Cerebellar nuclear complex (tissue), 1 donor: ENCODE data around the gene ZNF385A.

Experiments used
- DNase-seq, 2 experiments: peaks; one replicate each; lab custom pipeline; 2025; lab: John Stamatoyannopoulos, UW

Gene ZNF385A

GRCh38 chr12:54392485-54393206, 8.1 kb upstream of the ZNF385A start:
- no peak for DNase-seq

- DNase-seq, result no peak
Measured at GRCh38 chr12:54390668-54391551, 6.4 kb upstream of the ZNF385A start.

GRCh38 chr12:54390176-54390667, 5.7 kb upstream of the ZNF385A start:
- no peak for DNase-seq

DNA sequence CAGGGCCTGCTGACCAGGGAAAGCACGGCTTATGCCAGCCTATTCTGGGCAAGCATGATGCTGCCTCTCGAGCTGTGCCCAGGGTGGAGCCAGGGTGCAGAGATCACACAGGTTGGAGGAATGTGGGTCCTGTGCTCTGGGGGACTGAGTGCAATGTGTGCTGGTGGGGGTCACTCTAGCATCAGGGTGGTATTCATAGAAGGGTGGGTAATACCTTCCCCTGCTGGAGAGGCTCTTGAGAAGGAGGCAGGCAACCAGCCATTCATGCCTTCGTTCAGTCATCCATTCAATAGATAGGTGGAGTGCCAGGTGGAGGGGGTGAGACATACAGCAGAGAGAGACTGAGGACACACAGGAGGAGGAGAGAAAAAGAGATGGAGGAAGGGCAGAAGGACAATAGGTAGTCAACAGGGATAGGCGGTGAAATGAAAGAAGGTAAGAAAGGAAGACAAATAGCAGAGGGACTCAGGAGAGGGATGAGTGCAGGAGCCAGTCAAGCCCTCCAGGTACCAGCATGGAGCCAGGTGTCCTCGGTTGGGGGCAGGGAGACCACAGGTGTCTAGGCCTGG, 5.2 kb upstream of the ZNF385A start:
- DNase-seq, result no peak

DNA sequence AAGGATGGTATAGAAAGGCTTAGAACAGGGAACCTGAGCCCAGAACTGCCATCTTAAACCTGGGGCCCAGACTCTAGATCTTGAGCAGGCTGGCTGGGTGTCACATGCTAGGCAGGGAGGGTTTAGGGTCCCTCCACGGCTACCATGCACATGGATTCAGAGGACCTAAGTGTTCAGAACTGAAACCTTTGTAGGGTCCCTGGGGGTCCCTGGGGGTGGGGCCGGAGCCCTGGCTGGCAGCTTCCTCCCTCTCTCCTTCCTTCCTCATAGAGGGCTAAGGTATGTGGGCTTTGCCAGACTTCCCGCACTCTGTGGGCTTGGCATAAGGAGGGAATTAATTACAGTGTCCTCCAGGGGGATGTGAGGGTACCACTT, 4.6 kb upstream of the ZNF385A start:
- DNase-seq, result no peak

GRCh38 chr12:54388237-54389133, 4.0 kb upstream of the ZNF385A start:
- no peak for DNase-seq

GRCh38 chr12:54387114-54387467, 2.6 kb upstream of the ZNF385A start:
- DNase-seq, result no peak

- no peak for DNase-seq
Measured at GRCh38 chr12:54386403-54387113, 2.0 kb upstream of the ZNF385A start.

GRCh38 chr12:54385251-54385914, 850 bp upstream of the ZNF385A start:
- DNase-seq, result no peak

DNA sequence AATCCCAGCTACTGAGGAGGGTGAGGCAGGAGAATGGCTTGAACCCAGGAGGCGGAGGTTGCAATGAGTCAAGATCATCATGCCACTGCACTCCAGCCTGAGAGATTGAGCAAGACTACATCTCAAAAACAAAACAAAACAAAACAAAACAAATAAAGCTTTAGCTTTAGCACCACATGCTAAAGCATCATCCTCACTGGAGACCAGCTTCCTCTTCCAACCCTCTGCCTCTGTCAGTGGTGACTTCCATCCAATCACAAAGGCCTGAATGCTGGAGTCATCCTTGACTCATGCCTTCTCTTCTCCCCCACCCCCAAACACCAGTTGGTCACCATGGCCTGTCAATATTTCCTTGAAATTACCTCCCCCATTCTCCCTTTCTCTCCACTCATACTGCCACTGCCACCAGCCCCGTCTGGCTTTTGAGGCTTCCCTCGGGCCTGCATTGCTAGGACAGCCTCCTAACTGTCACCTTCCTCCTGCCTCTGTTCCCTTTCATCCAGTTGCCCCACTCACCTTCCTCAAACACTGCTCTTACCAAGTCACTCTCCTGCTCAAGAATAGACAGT, 1.4 kb downstream of the ZNF385A start:
- no peak for DNase-seq

- no peak for DNase-seq
Measured at GRCh38 chr12:54381136-54381535, 3.4 kb downstream of the ZNF385A start.

GRCh38 chr12:54379398-54380201, 4.9 kb downstream of the ZNF385A start:
- peak in 1 of 2 experiments; percentile 21 for DNase-seq

GRCh38 chr12:54378796-54379397, 5.6 kb downstream of the ZNF385A start:
- no peak for DNase-seq

DNA sequence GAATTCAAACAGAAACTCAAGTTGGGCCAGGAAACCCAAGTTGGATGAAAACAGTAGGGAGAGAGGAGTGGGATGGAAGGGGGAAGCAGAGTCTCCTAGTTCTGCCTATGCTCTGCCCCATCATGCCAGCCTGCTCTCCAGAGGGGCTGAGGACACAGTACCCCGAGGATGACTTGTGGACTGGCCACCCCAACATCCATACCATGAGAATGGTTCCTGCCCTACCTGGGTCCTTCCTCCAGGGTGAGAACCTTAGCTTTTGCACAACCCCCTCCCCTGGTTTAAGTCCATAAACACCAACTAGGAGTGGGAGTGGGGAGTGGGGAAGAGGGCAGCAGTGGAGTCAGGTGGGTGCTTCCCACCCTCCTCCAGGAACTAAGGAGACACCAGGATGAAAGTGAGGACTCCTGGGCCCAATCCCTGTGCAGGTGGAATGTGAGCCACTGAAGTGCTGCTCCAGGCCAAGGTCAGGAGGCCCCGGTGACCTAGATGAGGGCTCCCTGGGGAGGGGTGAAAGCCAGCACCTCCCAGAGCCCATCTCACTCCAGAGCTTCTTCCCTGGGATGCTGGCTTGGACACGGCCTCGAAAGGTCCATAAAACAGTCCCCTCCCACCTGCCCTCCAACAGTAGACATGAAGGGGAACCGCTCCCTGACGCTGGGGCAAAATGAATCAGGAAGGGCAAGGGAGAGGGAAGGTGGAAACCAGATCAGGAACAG, 6.6 kb downstream of the ZNF385A start:
- no peak for DNase-seq

DNA sequence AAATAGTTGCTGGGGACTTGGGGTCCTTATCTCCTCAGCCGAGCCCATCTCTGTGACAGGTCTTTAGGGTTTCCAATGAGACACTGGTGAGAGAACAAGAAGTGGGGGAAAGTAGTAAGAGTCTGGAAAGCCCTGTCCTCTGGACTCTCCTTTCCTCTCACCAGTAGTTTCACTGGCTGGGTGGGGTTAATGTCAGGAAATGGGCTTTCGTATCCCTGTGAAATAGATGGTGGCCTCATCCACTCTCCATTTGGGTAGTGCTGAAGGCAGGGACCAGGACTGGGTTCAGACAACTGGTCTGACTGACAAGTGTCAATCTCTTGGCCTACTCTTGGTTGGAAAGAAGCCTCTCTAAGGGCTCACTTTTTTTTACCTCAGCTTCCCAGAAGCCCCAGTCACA, 7.5 kb downstream of the ZNF385A start:
- DNase-seq, result no peak

GRCh38 chr12:54376596-54376995, 7.9 kb downstream of the ZNF385A start:
- no peak for DNase-seq

DNA sequence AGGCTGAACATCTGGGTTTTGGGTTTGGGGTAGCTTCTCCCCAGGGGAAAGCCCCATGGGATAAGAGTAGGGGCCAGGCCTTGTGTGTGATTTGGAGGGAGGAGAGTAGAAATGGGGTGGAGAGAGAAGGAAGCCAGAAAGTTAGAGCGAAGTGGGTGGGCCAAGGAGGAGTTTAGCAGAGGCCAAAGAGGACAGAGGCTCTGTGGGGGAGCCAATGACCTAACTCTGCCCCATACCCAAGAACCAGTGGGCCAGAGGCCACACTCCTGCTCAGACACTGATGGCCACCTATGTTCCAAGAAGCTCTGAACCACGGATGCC, 9.3 kb downstream of the ZNF385A start:
- DNase-seq, result no peak

- DNase-seq, result no peak
Measured at GRCh38 chr12:54374562-54375258, 9.8 kb downstream of the ZNF385A start.
